Heart left ventricle (tissue), 13 donors: ENCODE results near the gene ALK.
A peak's percentile ranks its signal among the peaks of the same experiment; 100 is the strongest.

Experiments used
- CTCF ChIP-seq, 12 donors: fragments of 200-600 bp; sonication (generic) in 4 of 12; IDR thresholded peaks; one replicate each; pipeline versions ENCODE4 v1.5.0 to v1.8.0; 2018 to 2022; ENCODE audit warnings: antibody characterized with exemption in 12 of 12, mild to moderate bottlenecking in 5 of 12
- POLR2A ChIP-seq, 2 donors: fragments of 450-650 bp; IDR thresholded peaks; one replicate each; pipeline ENCODE4 v1.6.1; 2017; ENCODE audit warnings: antibody characterized with exemption in 2 of 2, mild to moderate bottlenecking in 2 of 2, moderate library complexity in 2 of 2
- donor health status: ischemic (EF 13 %, LVEDD 7.1; RV severe dilation, severe dysfunction).
- donor health status: DM: no; HTN: yes; CAD: no.
- donor health status: DM: no; HTN: no; CAD: no.
- donor health status: ischemic (EF 25% LVEDD 6.9; RV normal size, moderate dysfunction).
- donor health status: ischemic (EF 25% LVEDD 5.7; RV mildly dilated, moderate dysfunction).
- donor health status: ischemic (EF 35%, LVEDD 5.7; RV mildly dilated, moderate dysfunction).
- donor health status: nonischemic (EF 11% LVEDD 7.7; RV severe dilation, severe dysfunction).
- donor health status: DM: yes; HTN: yes; CAD: no.
- donor health status: PGD.
- donor health status: ischemic (EF 29% LVEDD 5.4; RV normal size, mild dysfunction).
- donor health status: nonischemic (EF 23%, LVEDD 6.1; RV moderate dilation, normal function).

DNA sequence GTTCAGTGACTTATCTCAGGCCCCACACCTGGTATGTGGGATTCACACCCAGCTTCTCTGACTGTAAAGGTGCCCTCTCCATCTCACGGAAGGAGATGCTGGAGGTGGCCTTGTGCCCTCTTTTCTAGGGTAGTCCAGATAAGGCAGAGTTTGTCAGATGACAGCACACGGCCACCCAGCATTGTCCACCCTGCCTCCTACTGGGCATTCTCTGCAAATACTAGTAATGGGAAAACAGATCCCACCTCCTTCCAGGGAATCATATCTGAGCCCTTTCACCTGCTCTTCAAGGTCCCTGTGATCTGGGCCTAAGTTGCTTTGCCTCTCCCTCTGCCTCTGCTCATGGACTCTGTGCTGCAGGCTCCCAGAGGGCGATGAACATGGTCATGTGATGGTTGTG is 591.5 kb downstream of the ALK start:
- TF ChIP-seq CTCF (IDR thresholded peaks at IDR 0.05): peak in 1 of 12 donors; percentile 10
- TF ChIP-seq POLR2A (IDR thresholded peaks at IDR 0.05): no peak
